GM20431 (cell line): ENCODE data around the gene LMO4.

Source experiments
- in situ Hi-C: fragments of 300-500 bp; cut with MseI, MboI; formaldehyde crosslinking; loops from one replicate; pipeline ENCODE4 v1.15.0; 2020; ENCODE audit warnings: low sequenced_read_pairs; ENCODE audit not compliant: unreplicated experiment

The LMO4 gene

DNA sequence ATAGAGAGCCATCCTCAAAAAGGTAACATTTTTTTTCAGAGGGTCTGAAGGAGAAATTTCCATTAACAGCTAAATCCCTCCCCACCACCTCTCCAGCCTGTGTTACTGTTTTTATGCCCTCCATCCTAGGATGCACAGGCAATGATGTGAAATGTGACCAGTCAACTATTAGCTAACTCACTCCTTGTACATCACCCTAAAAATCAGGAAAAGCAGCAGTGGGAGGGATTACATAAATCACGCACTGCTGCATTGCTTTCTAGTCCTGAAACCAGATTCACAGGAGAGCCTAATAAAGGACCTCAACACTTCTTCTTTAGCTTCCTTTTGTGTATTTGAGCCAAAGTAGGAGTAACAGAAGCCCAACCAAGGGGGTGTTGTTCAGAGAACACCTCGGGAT lies 66.3 kb downstream of the LMO4 start:
- in situ Hi-C loops, result no loop called here
